ENCODE measurements around the gene PRRX1.

PRRX1 gene

DNA sequence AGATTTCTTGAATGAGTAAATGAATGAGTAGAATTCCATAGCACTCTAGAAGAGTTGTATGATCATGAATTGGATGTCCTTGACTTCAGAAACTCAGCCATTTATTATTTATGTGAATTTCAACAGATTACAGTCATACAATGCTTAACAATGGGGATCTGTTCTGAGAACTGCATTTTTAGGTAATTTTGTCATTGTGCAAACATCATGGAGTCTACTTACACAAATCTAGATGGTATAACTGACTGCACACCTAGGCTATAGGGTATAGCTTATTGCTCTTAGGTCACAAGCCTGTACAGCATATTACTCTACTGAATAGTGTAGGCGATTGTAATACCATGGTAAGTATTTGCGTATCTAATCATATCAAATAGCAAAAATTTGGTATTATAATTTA lies 59.6 kb downstream of the PRRX1 start:
- no peak for DNase-seq

DNA sequence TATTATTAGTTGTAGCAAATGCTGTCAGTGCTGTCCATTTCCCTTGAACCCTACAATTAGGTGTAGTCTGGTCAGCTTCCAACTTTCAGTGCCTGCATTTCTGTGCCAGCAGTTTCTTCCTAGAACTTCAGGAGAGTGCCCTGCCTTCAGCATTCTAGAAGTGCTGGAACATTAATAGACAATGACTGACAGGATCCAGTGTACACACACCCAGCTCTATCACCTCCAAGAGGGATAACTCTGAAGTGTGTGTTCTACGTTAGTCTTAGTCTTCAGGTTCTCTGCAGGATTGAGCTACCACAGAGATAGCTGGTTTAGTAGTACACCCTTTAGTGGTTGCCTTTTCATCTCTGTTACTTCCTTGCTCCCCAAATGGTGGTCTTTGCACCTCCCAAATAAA lies 61.4 kb downstream of the PRRX1 start:
- no peak for DNase-seq

DNA sequence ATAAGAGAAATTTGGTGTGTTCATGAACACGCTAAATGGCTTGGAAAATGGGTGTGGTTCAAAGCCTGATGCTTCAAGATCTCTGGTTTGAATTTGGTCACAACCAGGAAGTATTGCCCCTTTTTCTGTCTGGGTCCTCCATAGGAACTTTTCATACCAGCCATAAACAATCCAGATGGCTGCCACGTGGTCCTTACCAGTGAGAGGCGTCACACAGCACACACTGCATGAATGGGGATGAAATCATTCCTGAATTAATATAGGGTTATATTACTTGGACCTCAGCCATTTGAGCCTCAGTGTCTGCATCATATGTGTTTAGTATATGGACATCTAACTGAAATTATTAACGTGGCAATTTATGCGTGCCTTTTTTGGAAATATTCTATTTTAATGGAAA lies 64.0 kb downstream of the PRRX1 start:
- DNase-seq = no peak

DNA sequence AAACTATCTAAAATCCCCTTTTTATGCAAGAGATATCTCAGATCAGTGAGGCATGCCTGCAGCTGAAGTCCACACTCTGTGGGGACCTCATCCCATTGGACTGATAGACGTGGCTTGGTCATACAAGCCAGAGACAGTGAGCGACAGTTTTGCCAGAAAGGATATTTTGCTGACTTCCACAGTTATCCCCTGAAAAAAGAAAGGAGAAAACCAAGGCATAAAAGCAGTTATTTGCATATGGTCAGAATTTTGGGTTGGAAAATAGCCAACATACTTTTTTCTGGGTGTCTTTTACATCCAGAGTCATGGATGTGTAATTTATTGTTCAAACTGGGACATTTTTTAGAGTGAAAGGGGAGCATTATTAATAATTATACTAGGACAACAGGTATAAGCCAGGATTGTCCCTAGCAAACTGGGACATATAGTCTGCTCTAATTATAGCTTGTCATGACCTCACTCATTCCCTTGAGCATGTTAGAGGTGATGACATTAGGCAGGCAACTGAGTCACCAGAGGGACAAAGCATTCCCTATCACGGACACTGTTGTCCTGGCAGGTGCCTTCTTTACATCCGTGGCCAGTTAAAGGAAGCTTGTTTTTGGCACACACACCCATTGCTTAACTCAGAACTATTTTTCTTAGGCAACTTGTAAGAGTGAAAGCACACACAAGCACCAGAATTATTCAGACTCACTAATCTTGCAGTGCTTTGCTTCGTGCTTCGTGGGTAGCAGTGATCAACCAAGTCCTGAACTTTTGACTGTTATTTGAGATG lies 65.5 kb downstream of the PRRX1 start:
- DNase-seq = no peak

DNA sequence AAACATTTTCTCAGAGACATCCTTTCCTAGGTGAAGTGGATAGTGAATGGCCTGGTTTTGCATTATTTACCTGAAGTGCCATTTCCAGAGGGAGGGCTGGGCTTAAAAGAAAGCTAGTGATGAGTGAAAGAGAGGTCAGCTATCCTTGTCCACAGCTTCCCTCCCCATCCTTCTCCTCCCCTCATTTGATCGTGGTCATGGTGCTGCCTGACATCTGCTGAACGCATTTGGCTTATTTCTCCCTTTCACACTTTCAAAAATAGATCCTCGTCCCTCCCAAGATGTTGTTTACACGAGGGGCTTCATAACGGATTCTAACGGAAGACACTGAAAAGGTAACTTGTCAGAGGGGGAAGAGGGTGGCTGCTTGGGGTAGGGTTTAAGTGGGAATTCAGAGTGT lies 66.1 kb downstream of the PRRX1 start:
- DNase-seq = no peak

DNA sequence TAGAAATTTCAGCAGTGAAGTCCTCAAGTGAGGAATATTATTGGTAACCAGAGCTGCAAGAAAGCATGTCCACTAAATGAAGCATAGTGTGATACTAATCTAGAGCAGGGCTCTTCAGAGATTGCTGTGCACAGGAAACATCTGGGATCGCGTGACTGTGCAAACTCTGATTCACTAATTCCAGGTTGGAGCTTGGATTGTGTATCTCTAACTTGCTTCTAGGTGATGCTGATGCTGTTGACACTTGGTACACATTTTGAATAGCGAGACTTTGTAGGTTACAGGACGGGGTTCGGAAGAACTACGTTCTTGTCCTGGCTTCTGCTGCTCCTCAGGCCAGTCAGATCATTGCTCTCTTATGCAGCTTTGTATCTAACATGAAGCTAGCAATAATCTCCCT lies 66.5 kb downstream of the PRRX1 start:
- no peak for DNase-seq

DNA sequence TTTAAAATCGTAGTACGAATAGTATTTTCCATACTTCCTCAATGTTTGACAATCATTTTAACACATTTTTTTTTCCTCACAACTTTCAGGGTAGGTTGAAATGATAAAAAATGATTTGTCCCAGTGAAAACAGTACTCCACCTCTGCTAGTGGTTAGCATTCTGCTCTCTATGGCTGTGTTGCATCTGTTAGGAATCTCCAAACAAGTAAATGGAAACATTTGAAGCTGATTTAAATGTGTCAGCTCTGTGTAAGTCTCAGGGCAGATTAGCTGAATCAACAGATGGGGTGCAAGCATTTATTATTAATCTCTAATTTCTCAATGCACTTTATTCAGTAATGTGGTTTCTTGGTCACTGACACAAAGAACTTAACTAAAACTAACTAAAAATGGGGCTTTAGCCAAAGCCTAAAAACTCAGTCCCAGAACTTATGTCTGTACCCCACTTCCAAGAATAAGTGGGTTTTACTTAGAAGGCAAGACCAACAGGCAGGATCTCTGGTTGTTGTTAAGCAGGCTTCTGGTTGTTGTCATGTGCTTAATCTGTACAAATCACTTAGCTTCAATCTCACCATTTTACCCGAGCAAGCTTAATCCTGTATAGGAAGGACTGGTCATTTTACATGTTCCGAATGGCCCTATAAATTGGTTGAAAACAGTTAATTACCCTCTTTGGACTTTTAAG lies 67.8 kb downstream of the PRRX1 start:
- no peak for DNase-seq

DNA sequence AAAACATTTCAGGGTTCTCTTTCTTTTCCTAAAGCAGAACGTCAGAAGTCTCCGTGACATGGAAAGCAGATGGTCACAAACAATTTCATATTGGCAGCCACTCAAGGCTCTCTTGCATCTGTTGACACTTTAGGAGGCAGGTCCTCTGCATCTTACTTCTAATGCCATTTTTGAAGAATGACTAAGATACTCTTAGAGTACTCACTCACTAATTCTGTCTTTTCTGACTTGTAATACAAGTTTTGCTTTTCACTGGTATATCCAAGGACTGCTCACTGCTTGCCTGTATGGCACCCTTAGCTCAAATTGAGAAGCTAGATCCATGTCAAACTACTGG lies 68.3 kb downstream of the PRRX1 start:
- no peak for DNase-seq

DNA sequence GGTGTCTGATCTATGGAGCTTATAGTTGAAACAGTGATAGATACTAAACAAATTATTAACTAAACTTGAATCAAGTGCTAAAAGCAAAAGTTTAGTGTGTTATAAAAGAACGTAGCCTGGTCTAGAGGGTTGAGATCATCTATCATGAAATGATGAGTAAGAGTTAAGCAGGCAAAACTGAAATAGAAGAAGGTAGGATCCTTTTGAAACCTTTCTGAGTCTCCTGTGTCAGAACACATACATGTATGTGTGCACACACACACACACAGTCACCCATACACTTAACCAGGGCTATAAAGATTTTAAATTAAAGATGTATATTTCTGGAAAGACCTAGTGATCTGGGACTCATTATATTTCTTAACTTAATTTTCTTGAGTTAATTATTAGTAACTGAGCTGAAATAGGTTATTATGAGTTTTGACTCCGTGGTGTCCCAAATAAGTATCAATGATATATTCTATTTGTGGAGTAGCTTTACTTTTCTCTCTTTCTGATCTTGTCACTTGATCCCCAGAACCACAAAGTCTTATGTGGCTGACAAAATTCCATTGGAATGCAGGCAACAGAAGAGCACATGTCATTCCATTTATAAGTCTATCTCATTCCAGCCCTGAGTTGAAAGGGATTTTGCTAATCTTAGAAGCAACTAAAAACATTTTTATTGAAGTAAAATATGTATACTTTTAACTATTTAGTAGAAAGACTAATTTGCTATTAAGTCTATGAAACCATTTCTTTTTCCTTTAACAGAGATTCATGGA lies 70.7 kb downstream of the PRRX1 start:
- no peak for DNase-seq

DNA sequence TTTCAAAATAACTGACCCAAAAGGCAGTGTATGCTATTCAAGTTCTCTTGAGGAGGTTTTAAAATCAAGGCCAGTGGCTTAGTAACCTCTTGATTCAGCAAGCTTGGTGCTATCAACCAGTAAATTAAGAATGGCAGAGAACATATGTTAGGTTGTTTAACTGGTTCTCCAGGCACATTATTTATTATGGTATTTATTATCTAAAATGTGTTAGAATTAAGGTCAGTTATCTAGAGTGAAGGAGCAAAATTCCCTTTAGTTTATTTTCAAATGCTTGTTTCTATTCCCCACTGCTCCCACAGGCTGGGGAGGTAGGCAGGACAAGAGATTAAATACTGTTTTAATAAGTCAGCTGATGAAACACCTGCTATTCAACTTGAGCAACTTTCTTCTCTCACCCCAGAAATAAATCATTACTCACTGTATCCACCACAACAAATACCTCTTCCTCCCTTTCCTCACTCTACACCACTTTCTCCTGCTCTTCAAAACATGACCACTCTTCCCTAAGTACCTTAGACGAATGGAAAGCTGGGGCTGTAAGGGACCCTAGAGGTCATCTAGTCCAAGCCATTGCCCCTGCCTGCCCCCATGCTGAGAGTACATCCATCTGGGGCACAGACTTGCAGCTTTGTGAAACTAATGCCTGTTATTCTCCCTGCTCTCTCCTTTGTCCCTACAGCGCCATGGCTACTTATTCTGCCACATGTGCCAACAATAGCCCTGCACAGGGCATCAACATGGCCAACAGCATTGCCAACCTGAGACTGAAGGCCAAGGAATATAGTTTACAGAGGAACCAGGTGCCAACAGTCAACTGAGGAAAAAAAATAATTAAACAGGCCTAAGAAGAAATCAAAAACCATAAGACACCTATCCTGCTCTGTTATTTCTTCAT lies 71.7 kb downstream of the PRRX1 start:
- no peak for DNase-seq

DNA sequence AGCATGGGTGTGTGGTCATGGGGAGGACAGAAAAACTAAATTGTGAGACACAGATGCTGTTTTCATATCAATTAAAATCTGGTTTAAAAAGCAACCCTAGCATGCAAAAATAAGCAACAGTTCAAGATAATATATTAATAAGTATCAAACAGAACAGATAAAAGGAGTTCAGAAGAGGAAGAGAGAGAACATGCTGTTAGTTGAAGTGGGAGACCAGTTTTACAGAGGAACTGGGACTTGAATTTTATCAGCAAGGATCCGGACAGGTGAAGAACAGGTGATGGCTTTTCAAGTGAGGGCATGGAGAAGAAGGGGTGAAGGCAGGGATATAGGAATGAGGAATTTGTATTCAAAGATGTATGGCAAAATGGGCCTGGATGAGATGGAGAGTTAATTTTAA lies 75.9 kb downstream of the PRRX1 start:
- no peak for DNase-seq

DNA sequence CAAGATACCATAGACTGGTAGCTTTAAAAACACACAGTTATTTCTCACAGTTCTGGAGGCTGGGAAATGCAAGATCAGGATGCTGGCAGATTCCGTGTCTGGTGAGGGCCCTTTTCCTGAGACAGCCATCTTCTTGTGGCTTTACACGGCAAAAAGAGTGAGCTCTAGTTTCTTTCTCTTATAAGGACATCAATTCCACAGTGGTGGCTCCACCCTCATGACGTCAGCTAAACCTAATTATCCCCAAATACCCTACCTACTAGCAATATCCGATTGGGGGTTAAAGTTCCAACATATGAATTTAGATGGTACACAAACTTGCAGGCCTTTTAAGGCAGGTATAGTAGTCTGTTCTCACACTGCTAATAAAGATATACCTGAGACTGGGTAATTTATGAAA lies 77.7 kb downstream of the PRRX1 start:
- no peak for DNase-seq

DNA sequence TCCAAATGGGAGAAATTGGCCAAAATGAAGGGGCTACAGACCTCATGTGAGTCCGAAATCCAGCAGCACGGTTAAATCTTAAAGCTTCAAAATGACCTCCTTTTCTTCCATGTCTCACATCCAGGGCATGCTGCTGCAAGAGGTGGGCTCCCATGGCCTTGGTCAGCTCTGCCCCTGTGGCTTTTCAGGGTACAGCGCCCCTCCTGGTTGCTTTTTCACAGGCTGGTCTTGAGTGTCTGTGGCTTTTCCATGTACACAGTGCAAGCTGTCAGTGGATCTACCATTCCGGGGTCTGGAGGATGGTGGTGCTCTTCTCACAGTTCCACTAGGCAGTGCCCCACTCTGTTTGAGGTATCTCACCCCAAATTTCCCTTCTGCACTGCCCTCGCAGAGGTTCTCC lies 78.7 kb downstream of the PRRX1 start:
- no peak for DNase-seq

DNA sequence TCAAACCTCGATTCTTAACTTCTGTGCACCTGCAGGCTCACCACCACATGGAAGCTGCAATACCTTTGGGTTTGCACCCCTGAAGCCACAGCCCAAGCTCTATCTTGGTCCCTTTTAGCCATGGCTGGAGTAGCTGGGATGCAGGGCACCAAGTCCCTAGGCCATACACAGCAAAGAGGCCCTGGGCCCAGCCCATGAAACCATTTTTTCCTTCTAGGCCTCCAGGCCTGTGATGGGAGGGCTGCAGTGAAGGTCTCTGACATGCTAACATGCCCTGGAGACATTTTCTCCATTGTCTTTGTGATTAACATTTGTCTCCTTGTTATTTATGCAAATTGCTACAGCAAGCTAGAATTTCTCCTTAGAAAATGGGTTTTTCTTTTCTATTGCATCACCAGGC lies 79.2 kb downstream of the PRRX1 start:
- DNase-seq = no peak

DNA sequence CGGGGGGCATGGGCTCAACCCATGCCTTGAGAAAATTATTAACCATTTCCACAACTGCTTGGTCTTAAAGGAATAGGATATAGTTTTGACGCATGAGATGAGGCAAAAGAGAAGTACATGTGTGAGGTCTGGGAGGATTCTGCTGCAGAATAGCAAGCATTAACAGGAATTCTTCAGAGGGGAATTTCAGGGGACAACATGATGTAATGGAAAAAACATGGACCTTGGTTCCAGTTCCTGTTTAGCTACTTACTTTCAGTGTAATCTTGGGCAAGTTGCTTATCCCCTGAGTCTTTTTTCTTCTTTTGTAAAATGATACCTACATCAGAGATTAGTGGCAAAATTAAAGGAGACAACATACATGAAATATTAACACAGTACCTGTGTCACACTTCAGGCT lies 85.6 kb downstream of the PRRX1 start:
- DNase-seq = peak in 1 of 3 donors; percentile 3

DNA sequence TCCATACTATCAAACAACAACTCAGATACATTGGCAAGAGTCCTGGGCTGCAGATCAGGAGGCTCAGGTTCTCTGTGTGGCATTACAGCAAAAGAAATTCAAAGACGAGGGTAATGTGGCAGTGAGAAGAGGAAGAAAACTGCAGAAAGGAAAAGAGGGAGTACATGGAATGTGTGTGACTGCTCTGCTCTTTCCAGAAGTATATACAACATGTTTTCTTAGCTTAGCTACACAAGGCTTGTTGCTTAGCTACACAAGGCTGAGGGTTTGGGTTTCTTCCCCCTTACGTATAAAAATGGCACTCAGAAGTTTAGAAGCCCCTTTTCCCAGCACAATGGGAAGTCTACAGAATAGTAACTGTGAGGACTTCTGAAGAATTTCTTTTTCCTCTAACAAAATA lies 86.0 kb downstream of the PRRX1 start:
- DNase-seq = no peak

DNA sequence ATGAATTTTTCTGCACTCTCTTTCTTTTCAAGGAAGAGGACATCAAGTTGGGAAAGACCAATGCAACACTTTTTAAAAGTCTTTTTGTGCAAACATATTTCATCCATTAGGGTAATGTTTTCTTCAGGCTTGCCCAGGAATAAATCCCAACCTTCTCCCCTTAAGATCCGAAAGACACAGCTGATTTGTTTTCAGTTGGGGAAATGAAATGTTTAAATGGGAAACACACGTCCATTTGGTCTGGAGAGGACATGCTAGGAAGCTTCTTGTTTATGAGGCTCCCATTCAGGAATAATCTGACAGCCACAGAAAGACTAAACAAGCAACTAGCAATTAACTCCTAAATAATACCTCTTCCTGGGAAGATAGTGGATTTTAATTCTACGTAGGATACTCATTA lies 91.9 kb downstream of the PRRX1 start:
- no peak for DNase-seq

DNA sequence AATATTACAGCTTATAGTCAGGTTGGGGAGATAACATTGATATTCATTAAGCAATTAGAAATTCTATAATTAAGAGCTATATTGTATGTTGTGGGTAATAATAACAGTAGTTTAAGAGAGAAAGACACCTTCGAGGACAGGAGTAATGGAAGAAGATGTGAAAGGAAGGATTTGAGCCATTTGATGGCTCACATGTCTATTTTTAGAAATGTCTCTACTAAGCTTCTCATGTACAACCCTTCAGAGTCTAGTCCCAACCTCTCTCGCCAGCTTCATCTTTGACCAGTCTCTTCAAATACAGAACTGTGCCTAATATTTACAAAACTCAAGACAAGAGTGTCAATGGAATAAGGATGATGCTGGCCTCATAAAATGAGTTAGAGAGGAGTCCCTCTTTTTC lies 95.1 kb downstream of the PRRX1 start:
- DNase-seq = no peak

DNA sequence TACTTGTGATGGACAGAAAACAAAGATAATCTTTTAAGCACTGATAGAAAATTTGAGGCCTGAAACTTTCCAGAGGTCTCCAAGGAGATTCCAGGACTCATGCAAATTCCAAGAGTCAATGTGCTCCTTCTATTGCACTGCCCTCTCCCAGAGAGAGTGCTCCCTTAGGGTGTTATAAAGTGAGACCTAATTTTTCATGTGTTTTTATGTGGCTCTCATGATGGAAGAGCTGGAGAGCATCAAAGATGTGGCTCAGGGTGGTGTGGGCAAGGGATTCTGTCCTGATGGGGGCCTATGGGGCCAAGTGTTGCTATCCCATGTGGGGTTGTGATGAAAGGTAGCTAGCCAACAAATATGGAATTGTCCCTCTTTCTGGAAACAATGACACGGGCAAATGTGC lies 101.3 kb downstream of the PRRX1 start:
- no peak for DNase-seq

DNA sequence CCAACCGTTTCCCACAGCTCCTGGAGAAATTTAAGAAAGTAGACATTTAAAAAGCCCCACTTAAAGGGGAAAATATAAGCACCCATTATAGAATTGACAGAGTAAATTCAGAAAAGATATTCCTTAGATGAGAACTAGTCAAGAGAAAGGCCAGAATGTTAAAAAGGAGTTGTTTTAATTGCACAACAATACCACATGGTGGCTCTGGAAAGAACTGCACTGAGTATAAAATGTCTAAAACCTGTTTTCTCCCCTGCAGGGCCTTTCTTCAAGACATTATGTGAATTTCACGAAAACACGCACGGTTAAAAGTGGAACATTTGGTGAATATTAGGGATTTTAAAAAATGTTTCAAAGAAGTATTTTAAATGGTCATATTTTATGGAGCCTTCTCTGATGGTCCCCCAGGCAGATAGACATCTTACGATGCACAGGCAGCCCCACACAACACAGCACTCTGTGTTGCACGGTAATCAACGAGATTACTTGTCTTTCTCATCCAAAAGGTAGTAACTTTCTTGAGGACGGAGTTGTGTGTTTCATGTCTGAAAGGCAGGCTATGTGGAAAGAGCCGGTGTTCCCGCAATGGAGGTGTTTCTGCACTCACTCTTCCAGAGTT lies 101.9 kb downstream of the PRRX1 start:
- DNase-seq = no peak

DNA sequence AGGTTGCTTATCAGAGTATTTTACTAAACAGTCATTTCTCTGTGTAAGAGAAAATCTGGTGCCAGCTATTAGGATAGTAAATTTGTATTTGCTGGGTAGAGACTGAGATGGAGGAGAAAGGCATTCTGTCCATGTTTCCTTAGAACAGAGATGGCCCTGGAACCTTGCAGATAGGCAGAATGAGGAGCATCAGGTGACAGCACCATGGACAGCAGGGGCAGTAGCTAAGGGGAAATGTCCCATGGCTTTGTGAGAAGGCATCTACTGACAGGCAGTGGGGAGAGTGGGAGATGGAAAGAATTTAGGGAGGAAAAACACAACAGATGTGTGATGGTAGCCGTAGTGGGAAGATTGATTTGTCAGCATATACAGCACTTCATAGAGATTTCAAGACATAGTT lies 105.0 kb downstream of the PRRX1 start:
- DNase-seq = no peak

DNA sequence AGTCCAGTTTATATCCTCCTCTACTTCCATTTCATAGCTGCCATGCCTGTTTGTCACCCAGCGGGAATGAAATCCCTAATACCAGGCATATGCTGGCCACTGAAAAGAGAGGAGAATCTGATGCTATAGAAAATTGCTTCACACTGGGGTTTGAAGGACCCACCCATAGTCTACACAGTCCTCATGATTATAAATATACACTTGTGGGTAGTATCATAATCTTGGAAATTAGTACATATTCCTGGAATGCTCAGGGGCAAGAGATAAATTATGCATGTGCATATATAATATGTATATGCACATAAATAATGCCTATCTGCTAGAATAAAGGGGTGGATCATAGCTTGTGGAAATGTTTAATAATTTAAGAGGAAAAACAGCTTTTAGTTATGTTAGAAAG lies 105.8 kb downstream of the PRRX1 start:
- no peak for DNase-seq

DNA sequence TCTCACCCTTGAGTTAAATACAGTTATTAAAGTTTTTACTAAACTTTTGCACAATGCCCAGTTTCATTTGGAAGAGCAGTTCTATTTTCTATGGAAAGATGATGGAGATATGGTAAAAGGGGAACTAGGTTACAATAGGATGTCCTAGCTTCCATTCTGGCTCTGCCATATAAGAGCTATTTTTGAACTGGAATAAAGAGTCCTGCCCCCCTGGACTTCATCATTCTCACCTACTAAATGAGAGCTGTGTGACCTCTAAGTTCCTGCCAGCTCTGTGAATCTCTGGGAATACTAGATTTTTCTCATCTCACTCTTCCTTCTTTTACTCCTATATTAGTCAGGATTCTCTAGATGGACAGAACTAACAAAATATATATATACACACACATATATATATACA lies 106.3 kb downstream of the PRRX1 start:
- no peak for DNase-seq

Measured in suppressor macrophage treated with lipopolysaccharide for 1 hour (primary cell).